H9 (cell line): Measurements from ENCODE around the gene KRTAP1-4. TPM values are rescaled to one million over a fixed set of nuclear protein-coding genes. Genes with fewer than 3 reads are reported as not detected.

Experiments
- DNase-seq: peaks from one replicate; pipeline ENCODE4 v3.0.0-alpha.2; 2017
- H2AFZ ChIP-seq: one replicate; pipeline ENCODE4 v1.6.1; 2013; ENCODE audit warnings: mild to moderate bottlenecking, low read length, control low read depth, moderate library complexity
- H2AK5ac ChIP-seq: 2 replicates; pipeline ENCODE4 v1.6.1; 2013; ENCODE audit warnings: low read length, control low read depth, mixed read lengths; ENCODE audit not compliant: insufficient read length
- H2BK120ac ChIP-seq: one replicate; pipeline ENCODE4 v1.6.1; 2013; ENCODE audit warnings: low read depth, mild to moderate bottlenecking, low read length, control low read depth, inconsistent platforms; ENCODE audit not compliant: poor library complexity, severe bottlenecking
- H2BK12ac ChIP-seq: 2 replicates; pipeline ENCODE4 v1.6.1; 2013; ENCODE audit warnings: low read length, control low read depth, mixed read lengths, low read depth; ENCODE audit not compliant: insufficient read length
- H2BK15ac ChIP-seq: 2 replicates; pipeline ENCODE4 v1.6.1; 2013; ENCODE audit warnings: low read depth, low read length, control low read depth
- H2BK20ac ChIP-seq: one replicate; pipeline ENCODE4 v1.6.1; 2013; ENCODE audit warnings: low read depth, mild to moderate bottlenecking, low read length, control low read depth, inconsistent platforms; ENCODE audit not compliant: poor library complexity, severe bottlenecking
- H2BK5ac ChIP-seq: 2 replicates; pipeline ENCODE4 v1.6.1; 2013; ENCODE audit warnings: low read length, control low read depth, mixed read lengths; ENCODE audit not compliant: insufficient read length
- H3K14ac ChIP-seq: 2 replicates; pipeline ENCODE4 v1.6.1; 2013; ENCODE audit warnings: low read length, control low read depth; ENCODE audit not compliant: insufficient read depth
- H3K18ac ChIP-seq: 2 replicates; pipeline ENCODE4 v1.6.1; 2013; ENCODE audit warnings: low read depth, mild to moderate bottlenecking, mixed read lengths, low read length, control low read depth; ENCODE audit not compliant: insufficient read length
- H3K23ac ChIP-seq: 2 replicates; pipeline ENCODE4 v1.6.1; 2013; ENCODE audit warnings: low read length, control low read depth, mixed read lengths, low read depth; ENCODE audit not compliant: insufficient read length
- H3K23me2 ChIP-seq: 2 replicates; pipeline ENCODE4 v1.6.1; 2013; ENCODE audit warnings: low read depth, mild to moderate bottlenecking, mixed read lengths, low read length, control low read depth; ENCODE audit not compliant: insufficient read length, poor library complexity, severe bottlenecking
- H3K27ac ChIP-seq: 2 replicates; pipeline ENCODE4 v1.5.1; 2013; ENCODE audit warnings: low read length, control low read depth, mixed read lengths, low read depth; ENCODE audit not compliant: insufficient read length
- H3K27me3 ChIP-seq: 2 replicates; pipeline ENCODE4 v1.6.1; 2013; ENCODE audit warnings: low read length, control low read depth, inconsistent platforms; ENCODE audit not compliant: insufficient read depth
- H3K4ac ChIP-seq: 2 replicates; pipeline ENCODE4 v1.6.1; 2013; ENCODE audit warnings: low read depth, mild to moderate bottlenecking, control low read depth, inconsistent platforms, low read length, moderate library complexity
- H3K4me1 ChIP-seq: 2 replicates; pipeline ENCODE4 v1.6.1; 2013; ENCODE audit warnings: low read length, control low read depth, inconsistent platforms; ENCODE audit not compliant: insufficient read depth
- H3K4me2 ChIP-seq: 2 replicates; pipeline ENCODE4 v1.6.1; 2013; ENCODE audit warnings: low read length, control low read depth, mixed read lengths; ENCODE audit not compliant: insufficient read length, insufficient read depth
- H3K56ac ChIP-seq: 2 replicates; pipeline ENCODE4 v1.6.1; 2013; ENCODE audit warnings: low read depth, mild to moderate bottlenecking, mixed read lengths, low read length, control low read depth; ENCODE audit not compliant: insufficient read length
- H3K79me1 ChIP-seq: 2 replicates; pipeline ENCODE4 v1.6.1; 2013; ENCODE audit warnings: low read depth, mild to moderate bottlenecking, moderate library complexity, low read length, control low read depth, inconsistent platforms; ENCODE audit not compliant: insufficient read depth, poor library complexity, severe bottlenecking
- H3K79me2 ChIP-seq: 2 replicates; pipeline ENCODE4 v1.6.1; 2013; ENCODE audit warnings: low read length, control low read depth, inconsistent platforms; ENCODE audit not compliant: insufficient read depth
- H3K9ac ChIP-seq: 2 replicates; pipeline ENCODE4 v1.6.1; 2013; ENCODE audit warnings: low read length, control low read depth, mixed read lengths; ENCODE audit not compliant: insufficient read length; ENCODE audit errors: extremely low read depth
- H3K9me3 ChIP-seq: one replicate; pipeline ENCODE4 v1.6.1; 2013; ENCODE audit warnings: low read depth, low read length, inconsistent platforms; ENCODE audit not compliant: control insufficient read depth
- H3T11ph ChIP-seq: one replicate; pipeline ENCODE4 v1.6.1; 2013; ENCODE audit warnings: mild to moderate bottlenecking, low read length, control low read depth, inconsistent platforms
- H4K20me1 ChIP-seq: one replicate; pipeline ENCODE4 v1.6.1; 2013; ENCODE audit not compliant: control insufficient read depth, insufficient read length, insufficient read depth
- H4K5ac ChIP-seq: 2 replicates; pipeline ENCODE4 v1.6.1; 2013; ENCODE audit warnings: low read depth, mild to moderate bottlenecking, mixed read lengths, low read length, control low read depth; ENCODE audit not compliant: insufficient read length
- H4K8ac ChIP-seq: replicated peaks from 2 replicates; pipeline ENCODE4 v1.6.1; 2013; ENCODE audit warnings: low read length, control low read depth, mixed read lengths, low read depth; ENCODE audit not compliant: insufficient read length
- H4K91ac ChIP-seq: 2 replicates; pipeline ENCODE4 v1.6.1; 2013; ENCODE audit warnings: low read depth, mild to moderate bottlenecking, moderate library complexity, mixed read lengths, low read length, control low read depth; ENCODE audit not compliant: insufficient read length
- H3K27ac Mint-ChIP-seq, 3 experiments: 2 replicates in 2 of 3; 3 replicates in 1 of 3; pipeline ENCODE4 v1.8.0; 2020 to 2021; ENCODE audit warnings: mixed read lengths in 3 of 3, mild to moderate bottlenecking in 1 of 3, moderate library complexity in 1 of 3
- H3K27me3 Mint-ChIP-seq: 2 replicates; pipeline ENCODE4 v1.8.0; 2021; ENCODE audit warnings: low read depth, mild to moderate bottlenecking, moderate library complexity, mixed read lengths
- H3K36me3 Mint-ChIP-seq, 3 experiments: 2 replicates in 2 of 3; 3 replicates in 1 of 3; pipeline ENCODE4 v1.8.0; 2020 to 2021; ENCODE audit warnings: low read depth in 3 of 3, mixed read lengths in 3 of 3; ENCODE audit not compliant: insufficient read depth in 1 of 3
- H3K4me1 Mint-ChIP-seq, 2 experiments: 2 replicates each; pipeline ENCODE4 v1.8.0; 2020; ENCODE audit warnings: mixed read lengths in 2 of 2
- H3K4me3 Mint-ChIP-seq, 2 experiments: 2 replicates in 1 of 2; 3 replicates in 1 of 2; pipeline ENCODE4 v1.8.0; 2020 to 2021; ENCODE audit warnings: mild to moderate bottlenecking in 2 of 2, mixed read lengths in 2 of 2, moderate library complexity in 1 of 2
- H3K9me3 Mint-ChIP-seq, 2 experiments: 2 replicates in 1 of 2; 3 replicates in 1 of 2; pipeline ENCODE4 v1.8.0; 2020; ENCODE audit warnings: mild to moderate bottlenecking in 2 of 2, mixed read lengths in 2 of 2, moderate library complexity in 1 of 2
- WGBS: extraction: QIAGEN DNeasy Blood & Tissue Kit; methylation state at CpG from one replicate; pipeline ENCODE4 v1.1.7; 2013; ENCODE audit warnings: missing lambda C conversion rate, low lambda C conversion rate, mixed read lengths; ENCODE audit not compliant: insufficient read length; ENCODE audit errors: extremely low coverage; 5-methylcytosine and 5-hydroxymethylcytosine counted together
- total RNA-seq: library from RNA; stranded (reverse); gene quantifications from 2 replicates; pipeline ENCODE4 v1.2.1, GENCODE V29; 2021
- TF ChIP-seq, protein P1 (sequence below): fragments of 200-600 bp; sonication (generic); conservative IDR thresholded peaks from 3 replicates; pipeline ENCODE4 v1.8.0; 2021; ENCODE audit warnings: antibody characterized with exemption, mild to moderate bottlenecking

Gene KRTAP1-4
- total RNA-seq, 1 experiment from 2014 or later: not detected

GRCh38 chr17:41016578-41017215 lies 13.3 kb downstream of the KRTAP1-4 start:
- no peak overlapping the region for H4K91ac ChIP-seq

More at GRCh38 chr17:41016578-41017215, 13.3 kb downstream of the KRTAP1-4 start:
- H3K9me3 Mint-ChIP-seq: no peaks in the 10 kb centered on the region
- H2AK5ac ChIP-seq: no peak overlapping the region
- H3K4me2 ChIP-seq: no peak overlapping the region
- no peak overlapping the region for H4K8ac ChIP-seq
- H3K23ac ChIP-seq: no peak overlapping the region
- H2AFZ ChIP-seq: no peak overlapping the region
- no peaks in the 10 kb centered on the region for H3K79me2 ChIP-seq
- H3K36me3 Mint-ChIP-seq: no peaks in the 10 kb centered on the region
- no peak overlapping the region for H2BK12ac ChIP-seq
- H3K23me2 ChIP-seq: no peaks in the 10 kb centered on the region
- H3K18ac ChIP-seq: no peak overlapping the region
- no peak overlapping the region for H4K5ac ChIP-seq
- no peak overlapping the region for H2BK5ac ChIP-seq
- no peak overlapping the region for H3K4me3 Mint-ChIP-seq
- no peak overlapping the region for H3K27ac ChIP-seq
- WGBS: no CpG with 5 or more reads among the region's 13 CpGs
- H3K56ac ChIP-seq: no peak overlapping the region
- H3K4me1 ChIP-seq: no peaks in the 10 kb centered on the region
- no peak for DNase-seq
- no peak overlapping the region for H3K14ac ChIP-seq
- H3K4ac ChIP-seq: no peak overlapping the region
- no peaks in the 10 kb centered on the region for H3K27me3 Mint-ChIP-seq
- H3T11ph ChIP-seq: no peak overlapping the region
- H2BK120ac ChIP-seq: no peak overlapping the region
- no peaks in the 10 kb centered on the region for H3K27me3 ChIP-seq
- peaks cover 0 to 2% of the 10 kb centered on the region in 2 experiments; a peak in 1 of 4 replicates for H3K4me1 Mint-ChIP-seq
- TF ChIP-seq, protein P1, sequence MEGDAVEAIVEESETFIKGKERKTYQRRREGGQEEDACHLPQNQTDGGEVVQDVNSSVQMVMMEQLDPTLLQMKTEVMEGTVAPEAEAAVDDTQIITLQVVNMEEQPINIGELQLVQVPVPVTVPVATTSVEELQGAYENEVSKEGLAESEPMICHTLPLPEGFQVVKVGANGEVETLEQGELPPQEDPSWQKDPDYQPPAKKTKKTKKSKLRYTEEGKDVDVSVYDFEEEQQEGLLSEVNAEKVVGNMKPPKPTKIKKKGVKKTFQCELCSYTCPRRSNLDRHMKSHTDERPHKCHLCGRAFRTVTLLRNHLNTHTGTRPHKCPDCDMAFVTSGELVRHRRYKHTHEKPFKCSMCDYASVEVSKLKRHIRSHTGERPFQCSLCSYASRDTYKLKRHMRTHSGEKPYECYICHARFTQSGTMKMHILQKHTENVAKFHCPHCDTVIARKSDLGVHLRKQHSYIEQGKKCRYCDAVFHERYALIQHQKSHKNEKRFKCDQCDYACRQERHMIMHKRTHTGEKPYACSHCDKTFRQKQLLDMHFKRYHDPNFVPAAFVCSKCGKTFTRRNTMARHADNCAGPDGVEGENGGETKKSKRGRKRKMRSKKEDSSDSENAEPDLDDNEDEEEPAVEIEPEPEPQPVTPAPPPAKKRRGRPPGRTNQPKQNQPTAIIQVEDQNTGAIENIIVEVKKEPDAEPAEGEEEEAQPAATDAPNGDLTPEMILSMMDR: no peak
- no peaks in the 10 kb centered on the region for H3K9me3 ChIP-seq
- H3K9ac ChIP-seq: no peak overlapping the region
- H4K20me1 ChIP-seq: no peaks in the 10 kb centered on the region
- no peak overlapping the region for H2BK15ac ChIP-seq
- no peak overlapping the region for H2BK20ac ChIP-seq
- H3K27ac Mint-ChIP-seq: no peak overlapping the region
- no peaks in the 10 kb centered on the region for H3K79me1 ChIP-seq
